GM12891 (cell line): ENCODE measurements around the gene FRYL. TPM values are rescaled to one million over a fixed set of nuclear protein-coding genes. Genes with fewer than 3 reads are reported as not detected.
"Not testable (repeated sequence)": the region's sequence is repeated elsewhere in the genome, so short reads cannot be mapped to it uniquely, and the experiment has no call there.

ENCODE experiments used
- DNase-seq: peaks from one replicate; pipeline ENCODE4 v3.0.0; 2011; ENCODE audit warnings: low spot score; ENCODE audit not compliant: insufficient read length
- FAIRE-seq: peaks from 2 replicates; lab custom pipeline; 2011; peaks lifted over from hg19 to GRCh38; lab: Jason Lieb, UNC
- PAX5 ChIP-seq: IDR thresholded peaks from 2 replicates; pipeline ENCODE4 v1.6.1; 2011; ENCODE audit warnings: low read length, moderate library complexity, mild to moderate bottlenecking; ENCODE audit not compliant: insufficient read depth, severe bottlenecking
- POLR2A ChIP-seq: IDR thresholded peaks from 2 replicates; pipeline ENCODE4 v1.6.1; 2011; ENCODE audit warnings: low read depth, low read length, control low read depth
- POLR2AphosphoS5 ChIP-seq: IDR thresholded peaks from 2 replicates; pipeline ENCODE4 v1.6.1; 2011; ENCODE audit warnings: low read depth, low read length, control low read depth
- POU2F2 ChIP-seq: IDR thresholded peaks from 2 replicates; pipeline ENCODE4 v1.6.1; 2011; ENCODE audit warnings: low read depth, mild to moderate bottlenecking, control low read depth, low read length, moderate library complexity
- SPI1 ChIP-seq: IDR thresholded peaks from 2 replicates; pipeline ENCODE4 v1.6.1; 2011; ENCODE audit warnings: low read depth, low read length, control low read depth
- TAF1 ChIP-seq: IDR thresholded peaks from 2 replicates; pipeline ENCODE4 v1.6.1; 2011; ENCODE audit warnings: low read depth, low read length, control low read depth
- polyA plus RNA-seq: library from polyadenylated mRNA; unstranded; fragments of >200 nt; gene quantifications from one replicate; pipeline ENCODE4 v1.2.1, GENCODE V29; 2012; ENCODE audit warnings: low read depth, missing spikeins, inconsistent platforms; ENCODE audit not compliant: missing spikeins

Gene FRYL
- polyA plus RNA-seq, result 14.8 TPM

DNA sequence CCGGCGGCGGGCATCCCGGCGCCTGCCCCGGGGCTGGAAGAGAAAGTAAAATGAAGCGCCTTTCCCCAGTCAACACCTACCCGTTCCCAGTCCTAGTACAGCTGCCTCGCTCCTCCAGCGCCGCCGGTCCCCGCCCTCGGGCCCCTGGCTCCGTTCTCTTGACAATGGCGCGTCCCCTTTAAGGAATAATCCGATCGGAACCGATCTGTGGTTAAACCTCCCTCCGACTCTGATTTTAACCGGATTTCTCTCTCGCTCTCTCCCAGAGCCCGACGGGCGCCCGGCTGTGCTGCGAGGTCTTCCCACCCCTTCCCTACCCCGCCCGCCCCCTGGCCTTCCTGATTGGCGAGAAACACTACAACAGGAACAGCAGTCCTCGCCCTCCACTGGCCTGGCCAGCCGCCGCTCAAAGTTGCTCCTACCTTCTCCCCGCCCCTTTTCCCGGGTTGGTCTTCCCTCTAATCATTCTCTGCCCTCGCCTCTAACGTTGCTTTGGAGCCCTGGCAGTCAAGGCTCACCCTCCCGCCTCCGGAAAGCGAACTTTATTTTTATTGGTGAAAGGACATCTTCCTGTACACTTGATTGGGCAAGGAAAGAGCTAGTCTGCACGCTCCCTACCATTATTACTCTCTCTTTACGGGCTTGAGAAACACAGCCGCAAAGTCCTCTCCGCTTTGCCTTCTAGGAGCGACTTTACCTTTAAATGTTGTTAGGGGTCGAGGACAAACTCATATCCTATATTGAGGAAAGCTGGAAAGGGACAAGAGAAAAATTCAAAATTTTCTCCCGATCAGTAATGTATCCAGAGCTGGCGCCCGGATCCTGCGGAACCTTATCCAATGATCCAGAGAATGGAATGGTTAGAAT is at the start of gene FRYL:
TSS of gene FRYL (minus strand) at position 282 of the 867 bp plus-strand sequence. CDS start 145,869 bp downstream, outside the sequence.
- DNase-seq, result peak; percentile 61
- peak; percentile 98 for FAIRE-seq
- TF ChIP-seq TAF1, result peak; percentile 75; the same call in 1 of the 2 replicates
- peak; percentile 3; the same call in 1 of the 2 replicates for TF ChIP-seq SPI1
- TF ChIP-seq POLR2AphosphoS5, result 0 out of 2 replicates have a peak, but pooled peaks have one; percentile 48
- peak; percentile 83 for TF ChIP-seq POLR2A
- TF ChIP-seq PAX5, result no peak

DNA sequence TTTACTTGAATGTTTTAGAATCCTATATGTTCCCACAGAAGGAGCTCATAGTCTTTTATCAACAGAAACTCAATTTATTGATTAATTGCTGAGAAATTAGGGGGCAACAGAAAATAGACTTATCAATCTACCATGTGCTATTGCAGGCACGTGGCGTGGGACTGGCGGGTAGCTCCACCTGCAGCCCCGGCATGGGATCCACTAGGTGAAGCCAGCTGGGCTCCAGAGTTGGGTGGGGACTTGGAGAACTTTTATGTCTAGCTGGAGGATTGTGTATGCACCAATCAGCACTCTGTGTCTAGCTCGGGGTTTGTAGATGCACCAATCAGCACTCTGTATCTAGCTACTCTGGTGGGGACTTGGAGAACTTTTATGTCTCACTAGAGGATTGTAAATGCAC is 47.5 kb upstream of the FRYL start:
- TF ChIP-seq SPI1 (no peak), POLR2A (no peak), POU2F2 (no peak), POLR2AphosphoS5 (no peak), TAF1 (no peak)
- DNase-seq (no peak), FAIRE-seq (no peak)

DNA sequence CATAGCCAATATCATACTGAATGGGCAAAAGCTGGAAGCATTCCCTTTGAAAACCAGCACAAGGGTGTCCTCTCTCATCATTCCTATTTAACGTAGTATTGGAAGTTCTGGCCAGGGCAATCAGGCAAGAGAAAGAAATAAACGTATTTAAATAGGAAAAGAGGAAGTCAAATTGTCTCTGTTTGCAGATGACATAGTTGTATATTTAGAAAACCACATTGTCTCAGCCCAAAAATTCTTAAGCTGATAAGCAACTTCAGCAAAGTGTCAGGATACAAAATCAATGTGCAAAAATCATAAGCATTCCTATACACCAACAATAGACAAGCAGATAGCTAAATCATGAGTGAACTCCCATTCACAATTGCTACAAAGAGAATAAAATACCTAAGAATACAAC is 41.4 kb upstream of the FRYL start:
- peak; percentile 73 for TF ChIP-seq SPI1
- DNase-seq, FAIRE-seq: not testable (repeated sequence)

DNA sequence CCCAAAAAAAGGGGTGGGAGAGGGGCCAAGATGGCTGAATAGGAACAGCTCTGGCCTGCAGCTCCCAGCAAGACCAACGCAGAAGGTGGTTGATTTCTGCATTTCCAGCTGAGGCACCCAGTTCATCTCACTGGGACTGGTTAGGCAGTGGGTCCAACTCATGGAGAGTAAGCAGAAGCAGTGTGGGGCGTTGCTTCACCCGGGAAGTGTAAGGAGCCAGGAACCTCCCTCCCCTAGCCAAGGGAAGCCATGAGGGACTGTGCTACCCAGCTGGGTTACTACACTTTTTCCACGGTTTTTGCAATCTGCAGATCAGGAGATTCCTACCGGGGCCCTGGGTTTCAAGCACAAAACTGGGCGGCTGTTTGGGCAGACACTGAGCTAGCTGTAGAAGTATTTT is 36.9 kb upstream of the FRYL start:
- DNase-seq, result no peak
- no peak for FAIRE-seq
- TF ChIP-seq SPI1, result no peak
- TF ChIP-seq POU2F2, result no peak
- no peak for TF ChIP-seq POLR2A
- no peak for TF ChIP-seq POLR2AphosphoS5
- TF ChIP-seq TAF1, result no peak
- no peak for TF ChIP-seq PAX5

DNA sequence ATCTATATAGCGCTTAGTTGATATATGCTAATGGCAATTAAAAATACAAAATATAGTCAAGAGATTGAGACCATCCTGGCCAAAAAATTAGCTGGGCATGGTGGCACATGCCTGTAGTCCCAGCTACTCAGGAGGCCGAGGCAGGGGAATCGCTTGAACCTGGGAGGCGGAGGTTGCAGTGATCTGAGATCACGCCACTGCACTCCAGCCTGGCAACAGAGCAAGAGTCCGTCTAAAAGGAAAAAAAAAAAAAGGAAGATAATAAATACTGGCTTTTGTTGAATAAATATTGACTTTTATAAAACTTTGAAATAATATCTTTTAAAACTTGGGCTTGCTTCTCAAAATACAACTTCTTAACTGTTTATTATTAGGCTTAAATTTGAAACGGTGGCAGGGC is 36.2 kb upstream of the FRYL start:
- DNase-seq, FAIRE-seq: not testable (repeated sequence)

DNA sequence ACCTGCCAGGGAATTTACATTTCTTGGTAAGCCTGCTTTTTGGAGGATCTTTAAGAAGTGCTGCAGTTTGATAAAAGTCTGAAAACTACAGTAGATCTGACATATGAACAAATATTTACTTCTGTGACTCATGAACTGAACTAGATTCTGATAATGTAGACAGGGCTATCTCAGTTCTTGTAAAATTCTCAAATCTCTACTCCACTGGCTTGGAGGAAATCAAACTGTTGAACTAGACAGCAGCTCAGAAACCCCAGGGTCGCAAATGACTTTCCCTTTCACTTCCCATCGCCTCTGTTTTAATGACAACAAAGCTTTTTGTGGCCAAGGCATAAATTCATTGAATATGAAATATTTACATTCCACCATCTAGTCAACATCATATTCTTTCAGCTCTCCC is 35.4 kb upstream of the FRYL start:
- TF ChIP-seq SPI1 (peak; percentile 71), PAX5 (no peak)
- DNase-seq (no peak), FAIRE-seq (peak; percentile 72)

DNA sequence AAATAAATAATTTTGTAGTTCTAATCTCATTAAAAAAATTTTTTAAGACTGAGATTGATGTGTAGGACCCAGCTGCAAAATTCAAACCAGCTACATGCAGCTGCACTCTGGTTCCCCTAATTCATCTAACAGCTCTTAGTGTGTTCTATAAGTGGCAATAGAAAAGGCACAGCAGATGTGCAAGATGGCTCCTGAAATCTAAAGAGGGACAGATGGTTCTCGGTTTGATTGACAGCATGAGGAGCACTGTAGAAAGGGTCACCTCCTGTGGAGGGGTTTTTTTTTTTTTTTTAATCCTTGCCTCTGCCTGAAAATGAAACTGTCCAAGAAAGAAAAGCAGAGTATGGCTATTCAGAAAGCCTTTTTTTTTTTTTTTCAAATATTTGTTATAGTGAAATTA is 33.9 kb upstream of the FRYL start:
- DNase-seq (peak; percentile 16), FAIRE-seq (peak; percentile 28)
- no peak for TF ChIP-seq SPI1
- no peak for TF ChIP-seq PAX5
- no peak for TF ChIP-seq POU2F2
- no peak for TF ChIP-seq TAF1
- TF ChIP-seq POLR2AphosphoS5, result no peak
- no peak for TF ChIP-seq POLR2A

DNA sequence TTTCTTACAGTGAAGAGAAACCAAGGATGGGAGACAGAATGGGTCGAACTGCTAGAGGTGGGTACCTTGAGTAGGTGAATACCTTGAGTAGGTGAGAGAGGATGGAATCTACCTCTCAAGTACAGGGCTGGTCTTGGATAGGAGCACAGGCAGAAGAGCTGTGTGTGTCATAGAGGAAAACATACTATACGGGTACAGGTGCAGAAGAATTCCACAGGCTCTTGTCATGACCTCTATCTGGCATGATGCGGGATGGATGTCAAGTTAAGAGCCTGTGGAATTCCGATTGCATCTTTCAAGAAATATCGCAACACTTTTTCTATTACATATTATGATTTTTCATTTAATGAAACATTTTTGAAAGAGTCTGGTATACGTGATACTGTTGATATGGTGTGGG is 32.8 kb upstream of the FRYL start:
- FAIRE-seq (no peak), DNase-seq (no peak)
- TF ChIP-seq POLR2A (no peak), TAF1 (no peak), POLR2AphosphoS5 (no peak), POU2F2 (no peak), SPI1 (no peak), PAX5 (no peak)

DNA sequence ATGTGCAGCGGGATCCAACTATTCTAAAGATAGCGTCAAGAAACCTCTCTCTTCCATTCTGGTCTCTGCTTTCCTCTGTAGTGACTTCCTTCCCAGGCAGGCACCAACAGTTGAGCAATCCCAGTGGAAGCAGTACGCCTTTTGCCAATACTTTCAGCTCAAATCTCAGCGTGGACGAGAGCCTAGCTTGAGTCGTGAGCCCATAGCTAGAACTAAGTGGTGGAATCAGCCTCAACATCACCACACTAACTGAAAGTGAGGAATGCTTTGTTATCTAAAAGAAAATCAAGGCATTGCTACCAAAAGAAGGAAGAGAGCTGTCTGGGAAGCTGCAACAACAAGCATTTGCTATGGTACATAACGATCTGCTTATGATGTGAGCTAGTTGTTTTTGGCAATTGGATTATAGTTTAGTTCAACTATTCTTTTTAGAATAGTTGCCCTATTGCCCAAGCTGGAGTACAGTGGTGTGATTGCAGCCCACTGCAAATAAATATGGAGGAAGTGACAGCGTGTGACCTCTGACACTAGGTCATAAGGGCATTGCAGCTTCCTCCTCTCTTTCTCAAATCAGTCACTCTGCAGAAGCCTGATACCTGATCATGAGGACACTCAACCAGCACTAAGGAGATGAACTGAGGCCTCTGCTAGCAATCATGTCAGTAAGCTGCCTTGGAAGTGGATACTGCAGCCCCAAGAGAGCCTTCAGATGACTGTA is 24.7 kb upstream of the FRYL start:
- no peak for FAIRE-seq
- DNase-seq, result no peak
- TF ChIP-seq PAX5 (no peak), SPI1 (no peak), POLR2AphosphoS5 (no peak), POLR2A (no peak), TAF1 (no peak), POU2F2 (no peak)

DNA sequence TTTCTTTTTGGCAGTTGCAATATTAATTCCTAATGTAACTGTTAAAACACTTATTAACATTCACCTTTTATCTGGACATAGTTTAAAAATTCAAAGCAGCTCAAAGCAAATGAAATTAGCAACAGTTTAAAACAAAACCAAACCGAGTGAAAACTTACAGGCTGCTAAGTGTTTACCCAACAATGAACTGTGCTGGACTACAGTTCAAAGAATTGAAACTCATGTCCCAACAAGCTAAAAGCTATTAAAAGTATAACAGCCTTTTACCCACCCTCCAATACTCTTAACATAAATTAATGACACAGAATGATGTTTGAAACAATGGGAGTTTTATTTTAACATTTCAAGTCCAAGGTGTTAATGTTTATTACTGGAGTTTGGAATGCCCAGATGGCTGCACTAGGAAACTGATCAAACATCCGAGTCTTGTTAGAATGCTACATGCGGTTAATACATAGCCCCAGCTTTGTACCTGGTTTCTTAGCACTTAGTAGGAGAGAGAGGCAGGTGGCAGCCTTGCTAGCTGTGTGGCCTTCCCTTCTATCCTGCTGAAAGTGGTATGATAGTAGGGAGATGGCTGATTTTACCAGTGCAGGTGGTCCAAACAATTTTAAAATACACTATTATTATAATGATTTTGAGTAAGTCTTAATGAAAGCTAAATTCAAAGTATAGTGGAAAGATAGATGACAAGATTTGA is 21.1 kb upstream of the FRYL start:
- TF ChIP-seq POLR2AphosphoS5, result no peak
- TF ChIP-seq POU2F2, result no peak
- TF ChIP-seq PAX5, result no peak
- TF ChIP-seq SPI1, result no peak
- no peak for TF ChIP-seq POLR2A
- TF ChIP-seq TAF1, result no peak
- FAIRE-seq (no peak), DNase-seq (no peak)

DNA sequence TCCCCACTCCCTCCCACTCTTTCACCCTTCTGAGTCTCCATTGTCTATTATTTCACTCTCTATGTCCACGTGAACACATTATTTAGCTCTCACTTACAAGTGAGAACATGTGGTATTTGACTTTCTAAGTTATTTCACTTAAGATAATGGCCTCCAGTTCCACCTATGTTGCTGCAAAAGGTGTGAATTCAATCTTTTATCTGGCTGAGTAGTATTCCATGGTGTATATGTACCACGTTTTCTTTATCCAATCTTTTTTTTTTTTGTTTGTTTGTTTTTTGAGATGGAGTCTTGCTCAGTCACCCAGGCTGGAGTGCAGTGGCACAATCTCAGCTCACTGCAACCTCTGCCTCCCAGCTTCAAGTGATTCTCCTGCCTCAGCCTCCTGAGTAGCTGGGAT is 20.1 kb upstream of the FRYL start:
- DNase-seq, result not testable (repeated sequence)
- FAIRE-seq, result peak; percentile 59
